Measurements from ENCODE around the gene MS4A5.

GRCh38 chr11:60447070-60447469 is 17.7 kb downstream of the MS4A5 start:
- no peak for TF ChIP-seq EZH2 (IDR thresholded peaks at IDR 0.05; ENCODE audit: borderline replicate concordance, low read depth, low read length, poor library complexity, severe bottlenecking)
- TF ChIP-seq CTCF (conservative IDR thresholded peaks at IDR 0.05; ENCODE audit: low read depth, low read length), result no peak
